Non-pigmented ciliary epithelial cell (primary cell): ENCODE measurements around the gene TANK.
"Not testable (repeated sequence)": the region's sequence is repeated elsewhere in the genome, so short reads cannot be mapped to it uniquely, and the experiment has no call there.

Experiments
- DNase-seq: peaks from one replicate; pipeline ENCODE4 v3.0.0-alpha.2; 2010; ENCODE audit warnings: low read depth

TANK gene

DNA sequence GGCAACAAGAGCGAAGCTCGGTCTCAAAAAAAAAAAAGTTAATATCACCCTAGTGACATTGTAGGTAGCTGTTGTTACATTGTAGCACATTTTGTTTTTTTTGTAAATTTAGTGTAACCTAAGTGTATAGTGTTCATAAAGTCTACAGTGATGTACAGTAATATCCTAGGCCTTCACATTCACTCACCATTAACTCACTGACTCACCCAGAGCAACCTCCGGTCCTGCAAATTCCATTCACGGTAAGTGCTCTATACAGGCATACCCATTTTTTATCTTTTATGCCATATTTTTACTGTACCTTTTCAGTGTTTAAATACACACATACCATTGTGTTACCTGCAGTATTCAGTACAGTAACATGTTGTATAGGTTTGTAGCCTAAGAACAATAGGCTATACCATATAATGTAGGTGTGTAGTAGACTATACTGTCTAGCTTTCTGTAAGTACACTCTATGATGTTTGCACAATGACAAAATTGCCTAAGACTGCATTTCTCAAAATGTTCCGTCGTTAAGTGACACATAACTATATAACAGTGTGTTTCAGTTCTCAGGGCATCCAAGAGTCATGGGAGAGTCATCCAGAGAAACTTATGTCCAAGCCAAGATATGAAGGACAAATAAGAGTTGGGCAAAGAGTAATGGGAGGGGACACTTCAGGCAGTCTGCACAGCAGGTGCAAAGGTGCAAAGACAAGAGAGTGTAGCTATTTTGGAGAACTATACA is 68.4 kb downstream of the TANK start:
- DNase-seq = no peak

DNA sequence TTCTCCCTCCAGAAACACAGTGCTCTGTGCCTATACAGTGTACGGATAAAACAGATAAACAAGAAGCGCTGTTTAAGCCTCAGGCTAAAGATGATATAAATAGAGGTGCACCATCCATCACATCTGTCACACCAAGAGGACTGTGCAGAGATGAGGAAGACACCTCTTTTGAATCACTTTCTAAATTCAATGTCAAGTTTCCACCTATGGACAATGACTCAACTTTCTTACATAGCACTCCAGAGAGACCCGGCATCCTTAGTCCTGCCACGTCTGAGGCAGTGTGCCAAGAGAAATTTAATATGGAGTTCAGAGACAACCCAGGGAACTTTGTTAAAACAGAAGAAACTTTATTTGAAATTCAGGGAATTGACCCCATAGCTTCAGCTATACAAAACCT is 70.7 kb downstream of the TANK start:
- no peak for DNase-seq

DNA sequence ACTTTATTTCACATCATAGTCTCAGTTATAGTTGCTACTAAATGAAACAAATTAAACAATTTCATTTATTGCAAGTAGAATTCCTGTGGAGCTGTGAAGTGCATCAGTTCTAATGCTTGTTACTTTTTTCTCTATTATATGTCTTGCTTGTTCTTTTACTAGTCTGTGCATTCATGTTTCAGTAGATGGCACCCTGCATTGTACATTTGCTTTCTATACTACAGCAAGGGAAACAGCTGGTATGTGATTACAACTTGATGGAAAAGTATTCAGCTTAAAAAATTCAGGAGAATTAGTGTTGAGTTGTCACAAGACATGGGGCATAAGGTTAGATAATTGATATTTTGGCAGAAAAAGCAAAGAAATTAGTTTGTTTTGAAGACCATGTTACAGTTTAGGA is 72.3 kb downstream of the TANK start:
- DNase-seq = no peak

DNA sequence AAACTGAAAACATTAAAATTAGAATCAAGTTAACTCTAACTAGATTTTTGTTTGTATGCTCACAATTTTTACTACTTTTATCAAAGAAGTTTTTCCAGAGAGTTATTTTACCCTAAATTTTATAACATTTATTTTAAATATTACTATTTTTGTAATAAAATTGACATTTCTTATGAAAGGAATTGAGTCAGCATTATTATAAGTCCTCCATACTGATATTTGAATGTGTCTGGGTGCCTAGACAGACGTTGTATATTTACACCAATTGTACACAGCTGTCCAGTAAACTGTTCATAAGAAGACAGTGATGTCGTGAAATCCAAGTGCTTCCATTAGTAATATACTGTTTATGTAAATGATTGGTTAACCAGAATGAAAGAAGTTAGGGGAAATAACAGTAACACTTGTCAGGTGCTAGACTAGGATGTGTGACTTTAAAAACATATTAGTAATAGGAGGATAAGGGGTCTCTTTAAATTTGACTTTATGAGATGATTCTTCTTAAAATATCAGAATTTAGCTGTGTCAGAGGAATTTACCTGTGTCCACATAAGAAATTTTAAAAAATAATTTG is 73.7 kb downstream of the TANK start:
- no peak for DNase-seq

DNA sequence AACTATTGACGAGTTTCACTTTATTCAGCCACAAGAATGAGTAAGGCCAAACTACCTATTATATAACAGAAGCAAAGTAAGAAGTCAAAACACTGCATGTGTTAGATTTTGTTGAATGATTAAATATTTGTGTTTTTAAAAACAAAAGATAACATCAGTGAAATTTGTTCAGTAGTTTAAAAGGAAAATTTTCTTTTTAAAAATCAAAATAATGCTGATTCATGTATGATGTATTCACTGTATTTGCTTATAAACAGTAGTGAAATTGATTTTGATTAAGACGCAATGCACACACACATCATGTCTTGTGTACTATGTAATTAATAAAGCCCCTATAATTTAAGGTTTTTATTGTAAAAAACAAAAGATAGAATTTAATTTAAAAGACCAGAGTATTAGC is 74.4 kb downstream of the TANK start:
- DNase-seq = no peak

DNA sequence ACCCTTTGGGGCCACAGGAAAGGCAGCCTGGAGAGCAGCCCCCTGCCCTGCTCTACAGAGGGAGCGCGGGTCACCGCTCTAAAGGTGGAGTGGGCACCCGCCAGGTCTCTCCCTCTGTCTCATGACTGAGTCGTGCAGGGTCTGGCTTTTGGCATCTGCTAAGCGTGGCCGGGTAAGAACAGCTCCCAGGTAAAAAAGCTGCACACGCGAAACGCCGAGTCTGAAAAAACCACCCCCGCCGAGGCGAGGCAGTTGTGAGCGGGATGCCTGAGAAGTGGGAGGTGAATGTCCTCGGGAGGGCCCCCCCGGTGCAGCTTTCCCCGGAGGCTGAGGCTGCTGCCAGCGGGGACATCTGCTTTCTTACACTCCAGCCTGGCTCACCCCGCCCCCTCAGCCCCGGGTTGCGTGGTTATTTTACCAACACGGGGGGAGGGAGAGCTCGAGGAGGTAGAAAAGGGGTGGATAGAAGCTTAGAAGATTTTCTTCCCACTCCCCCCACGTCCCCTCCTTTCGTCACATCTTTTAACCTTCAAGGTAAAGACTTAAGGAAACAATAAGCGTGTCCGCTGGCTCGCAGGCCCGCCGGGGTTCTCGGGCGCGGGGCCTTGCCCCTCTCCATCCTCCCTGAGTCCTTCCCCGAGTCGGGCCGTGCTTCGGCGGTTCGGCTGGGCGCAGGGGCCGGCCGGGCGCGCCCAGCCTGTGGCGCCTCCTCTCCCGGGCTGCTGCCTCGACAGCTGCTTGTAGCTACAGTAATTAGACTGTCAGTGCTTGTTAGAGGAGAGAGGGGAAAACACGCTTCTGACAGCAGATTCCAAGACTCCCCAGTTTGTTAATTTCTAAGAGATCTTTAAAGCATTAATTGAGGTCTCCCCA is 77.4 kb downstream of the TANK start:
- DNase-seq = no peak

DNA sequence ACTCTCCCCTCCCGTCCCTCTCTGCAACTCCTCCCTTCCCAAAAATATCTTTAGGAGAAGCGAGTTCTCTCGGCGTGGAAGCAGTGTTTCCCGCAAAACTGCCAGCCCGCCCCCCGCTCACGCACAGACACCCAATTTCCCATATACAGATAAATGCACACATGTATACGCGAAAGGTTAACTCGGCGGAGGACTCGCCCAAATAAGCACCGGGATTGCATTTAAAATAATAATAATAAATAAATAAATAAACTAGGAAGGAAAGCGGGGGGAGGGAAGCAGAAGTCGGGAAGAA is 78.0 kb downstream of the TANK start:
- DNase-seq = no peak

DNA sequence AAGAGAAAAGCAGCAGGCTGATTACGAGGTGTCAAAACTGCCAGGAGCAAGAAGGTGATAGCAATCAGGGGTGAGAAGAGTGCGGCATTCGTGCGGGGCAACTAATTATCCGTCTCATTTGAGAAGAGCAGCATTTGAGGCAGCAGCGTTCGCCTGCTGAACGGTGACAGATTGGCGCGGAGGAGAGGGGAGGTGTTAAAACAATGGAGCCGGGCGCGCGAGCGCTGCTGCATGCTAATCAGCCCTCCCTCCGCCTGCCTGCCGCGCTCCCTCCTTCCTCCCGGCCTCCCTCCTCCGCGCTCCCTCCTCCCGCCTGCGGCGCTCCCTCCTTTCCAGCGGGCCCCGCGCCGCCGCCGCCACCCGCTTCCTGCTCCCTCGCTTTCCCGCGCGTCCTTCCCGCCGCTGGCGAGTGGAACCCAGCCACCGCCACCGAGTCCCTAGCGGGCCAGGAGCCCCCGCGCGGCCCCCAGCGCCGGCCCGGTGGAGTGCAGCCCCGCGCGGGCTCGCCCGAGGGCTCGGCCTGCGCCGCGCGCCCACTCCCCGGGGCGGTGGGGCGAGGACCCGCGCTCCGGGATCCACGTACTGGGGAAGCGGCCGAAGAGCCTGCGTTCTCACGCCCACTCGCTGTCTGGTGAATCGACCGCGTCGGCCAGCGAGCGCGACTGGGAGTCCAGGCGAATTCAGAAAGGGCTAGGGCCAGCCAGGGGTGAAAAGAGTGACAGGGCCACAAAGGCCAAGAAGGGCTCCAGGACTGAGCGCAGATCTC is 78.5 kb downstream of the TANK start:
- no peak for DNase-seq

DNA sequence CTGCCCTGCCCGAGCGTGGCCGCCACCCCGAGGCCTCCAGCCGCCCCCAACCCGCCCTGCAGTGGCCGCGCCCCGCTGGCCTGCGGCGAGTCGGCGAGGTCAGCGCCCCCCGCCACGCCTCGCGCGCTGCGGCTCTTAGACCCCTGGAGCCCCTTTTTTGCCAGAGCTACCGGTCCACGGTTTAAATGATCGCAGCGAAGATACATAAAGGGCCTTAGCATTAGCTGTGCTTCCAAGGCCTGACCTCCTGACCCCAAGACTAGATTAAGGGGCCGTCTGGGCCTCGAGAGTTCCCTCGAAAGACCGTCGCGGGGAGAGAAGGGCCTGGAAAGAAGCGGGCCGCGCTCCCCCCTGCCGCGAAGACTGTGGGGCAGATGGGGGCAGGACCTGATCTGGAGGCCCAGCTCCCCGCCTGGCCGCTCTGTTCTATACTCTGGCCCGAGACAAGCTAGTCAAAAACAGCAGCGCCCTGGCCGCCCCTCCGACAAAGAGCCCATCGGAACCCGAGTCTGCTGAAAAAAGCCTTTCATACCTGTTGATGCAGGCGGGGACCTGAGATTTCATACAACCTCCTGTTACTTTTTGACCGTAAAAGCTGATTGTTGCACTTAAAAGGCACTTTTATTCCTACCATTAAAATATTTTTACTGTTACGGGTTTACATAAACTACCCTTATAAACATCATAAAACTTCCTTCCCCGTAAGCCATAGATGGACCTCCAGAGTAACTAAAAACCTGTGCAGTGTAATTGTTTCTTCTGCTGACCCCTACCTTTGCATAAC is 79.3 kb downstream of the TANK start:
- DNase-seq = no peak

DNA sequence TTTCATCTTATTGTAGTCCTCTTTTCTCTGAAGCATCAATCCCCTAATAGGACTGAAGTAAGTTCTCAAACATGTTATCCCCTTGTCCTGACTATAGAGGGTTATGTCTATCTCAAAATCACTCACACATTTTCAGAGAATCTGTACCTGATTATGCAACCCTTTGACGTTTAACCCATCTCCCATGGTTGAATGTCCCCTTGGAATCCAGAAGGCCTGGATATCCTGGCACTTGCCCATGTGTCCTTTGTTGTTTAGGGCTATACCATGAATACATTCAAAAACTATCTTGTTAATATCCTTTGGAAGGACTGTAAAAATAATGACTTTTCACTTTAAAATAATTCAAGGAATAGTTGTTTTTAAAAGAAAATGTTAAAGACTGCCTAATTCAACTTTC is 81.7 kb downstream of the TANK start:
- DNase-seq = no peak

DNA sequence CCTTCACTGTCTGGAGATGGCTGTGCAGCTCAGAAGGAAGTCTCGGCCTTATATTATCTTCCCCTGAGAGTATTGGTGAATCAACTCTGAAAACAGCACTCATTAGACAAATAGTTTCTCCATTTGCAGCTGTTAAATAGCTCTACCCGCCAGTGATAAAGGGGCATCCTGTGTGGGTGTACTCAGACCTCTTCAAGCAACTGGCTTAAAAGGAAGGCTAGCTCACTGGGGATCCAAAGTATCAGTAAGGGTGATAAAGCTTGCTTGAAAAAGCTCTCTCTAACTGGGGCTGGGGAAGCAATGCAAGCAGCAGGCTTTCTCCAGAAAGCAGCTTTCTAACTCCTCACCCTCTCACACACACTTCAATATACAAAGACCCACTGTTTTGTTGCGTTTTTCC is 83.1 kb downstream of the TANK start:
- no peak for DNase-seq

DNA sequence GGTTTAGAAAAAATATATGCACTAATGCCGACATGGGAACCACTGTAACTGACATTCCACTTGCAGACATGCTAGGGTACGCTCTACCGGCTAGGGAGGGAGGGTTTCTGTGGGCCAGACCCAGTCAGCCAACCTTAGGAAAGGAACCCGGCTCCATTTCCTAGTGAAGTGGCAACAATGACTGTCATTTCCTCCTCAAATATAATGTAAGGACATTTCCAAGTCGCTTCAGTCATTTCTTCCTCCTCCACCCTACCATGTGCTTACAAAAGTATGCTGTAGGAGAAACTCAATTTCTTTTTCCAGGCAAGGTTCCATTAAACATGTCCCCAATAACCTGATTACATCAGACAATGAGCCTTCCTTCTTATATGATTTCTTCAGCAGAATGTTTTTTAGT is 83.7 kb downstream of the TANK start:
- DNase-seq = no peak

DNA sequence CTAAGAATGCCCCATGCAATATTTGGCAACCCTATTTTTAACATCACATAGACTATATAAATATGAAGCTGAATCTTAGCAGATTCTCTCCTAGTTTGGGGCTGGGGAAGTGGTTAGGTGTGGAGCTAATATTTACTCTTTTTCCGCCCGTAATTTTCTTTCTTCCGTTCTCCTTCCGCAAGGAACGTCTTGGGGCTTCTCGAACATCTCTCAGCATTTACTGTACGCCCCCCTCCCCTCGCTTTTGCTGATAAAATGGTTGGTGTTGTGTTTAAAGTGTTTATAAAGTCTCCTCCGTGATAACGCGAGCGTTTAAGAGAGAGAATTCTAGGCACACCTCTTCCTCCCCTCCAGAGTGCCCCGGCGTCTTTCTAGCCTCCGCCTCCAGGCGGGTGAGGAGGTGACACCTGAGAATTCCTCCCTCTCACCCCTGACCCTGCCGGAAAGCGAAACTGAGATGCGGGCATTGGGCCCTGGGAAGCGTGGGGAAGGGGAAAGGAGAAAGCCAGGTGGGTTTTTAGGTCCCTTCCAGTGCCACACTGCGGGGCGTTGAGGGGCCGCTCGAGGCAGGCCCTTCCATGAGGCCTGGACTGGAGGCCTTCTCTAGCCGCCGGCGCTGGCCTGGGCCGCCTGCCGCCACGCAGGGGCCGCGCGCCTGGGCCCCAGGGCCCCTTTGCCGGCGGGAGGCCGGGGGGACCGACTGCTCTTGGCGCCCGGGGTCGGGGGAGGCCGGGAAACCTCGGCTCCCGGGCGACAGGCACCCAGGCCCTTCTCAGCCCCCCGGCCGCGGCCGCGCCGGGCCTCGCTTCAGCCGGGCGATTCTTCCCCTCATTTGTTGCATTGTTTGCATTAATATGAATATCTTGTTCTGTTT is 84.4 kb downstream of the TANK start:
- DNase-seq = not testable (repeated sequence)

DNA sequence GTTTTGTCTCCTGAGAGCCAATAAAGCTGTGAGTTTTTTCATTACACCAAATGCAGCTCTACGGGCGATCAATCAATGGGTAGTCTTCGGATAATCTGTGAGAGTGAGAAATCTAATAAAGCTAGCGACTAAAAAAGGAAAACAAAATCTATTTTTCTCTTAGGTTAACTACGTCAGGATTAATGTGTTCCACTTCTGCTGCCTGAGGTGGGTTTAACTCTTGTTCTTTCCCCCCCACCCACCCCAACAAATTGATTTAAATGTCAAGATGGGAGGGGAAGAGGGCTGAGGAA is 85.0 kb downstream of the TANK start:
- no peak for DNase-seq

DNA sequence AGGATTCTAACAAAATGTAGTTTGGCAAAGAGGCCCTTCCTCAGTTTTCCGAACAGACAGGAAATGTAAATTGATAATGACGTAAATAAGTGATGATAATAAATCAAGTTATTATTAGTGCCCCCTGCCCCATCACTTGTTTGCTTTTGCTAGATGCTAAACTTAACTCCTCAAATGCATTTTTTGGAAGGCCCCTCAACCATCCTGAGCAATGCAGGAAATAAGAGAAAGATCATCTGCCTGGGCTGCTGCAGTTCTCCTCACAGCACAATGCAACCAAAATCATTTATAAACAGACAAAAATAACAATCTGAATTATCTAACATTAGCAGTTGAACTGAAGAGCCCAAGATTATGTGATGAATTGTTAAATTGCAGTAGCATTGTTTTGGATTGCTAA is 85.4 kb downstream of the TANK start:
- DNase-seq = no peak

DNA sequence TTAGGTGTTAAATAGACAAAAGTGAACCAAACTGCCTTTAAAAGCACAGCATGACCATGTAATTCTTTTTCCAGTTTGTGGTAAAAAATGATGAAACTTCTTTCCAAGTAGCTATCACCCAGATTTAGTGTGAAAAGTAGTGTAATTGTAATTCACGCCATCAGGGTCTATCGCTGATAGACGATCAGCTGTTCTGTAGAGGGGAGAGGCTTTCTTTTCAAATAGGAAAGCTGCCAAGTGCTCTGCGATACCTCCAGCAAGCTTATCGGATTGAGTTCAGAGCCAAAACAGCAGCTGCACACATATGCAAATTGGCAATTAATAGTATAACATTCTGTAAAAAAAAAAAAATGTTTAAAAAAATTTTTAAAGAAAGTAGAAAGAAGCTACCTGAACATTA is 86.1 kb downstream of the TANK start:
- no peak for DNase-seq

DNA sequence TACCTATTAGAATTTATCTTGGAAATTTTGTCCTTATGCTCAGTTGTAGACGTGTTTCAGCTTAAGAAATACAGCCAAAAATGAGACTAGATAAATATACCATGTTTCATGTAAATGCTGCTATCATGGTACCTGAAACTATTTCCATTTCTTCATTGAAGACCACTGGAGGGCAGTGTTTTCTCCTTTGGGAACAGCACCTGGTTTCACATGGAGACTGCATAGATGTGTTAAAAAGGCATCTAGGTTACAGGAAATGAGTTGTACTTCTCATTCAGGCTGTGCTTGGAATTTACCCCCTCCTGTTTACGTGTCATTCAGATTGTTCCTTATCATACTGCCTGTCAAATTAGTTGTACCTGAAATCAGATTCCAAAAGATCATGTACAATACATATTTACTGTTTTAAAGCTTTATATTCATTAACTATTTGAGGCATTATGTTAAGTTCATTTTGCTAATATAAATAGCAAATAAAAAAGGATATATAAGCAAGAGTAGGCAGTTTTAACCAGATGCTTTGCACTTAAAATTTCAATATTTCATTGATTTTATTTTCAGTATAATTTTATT is 90.7 kb downstream of the TANK start:
- DNase-seq = no peak

DNA sequence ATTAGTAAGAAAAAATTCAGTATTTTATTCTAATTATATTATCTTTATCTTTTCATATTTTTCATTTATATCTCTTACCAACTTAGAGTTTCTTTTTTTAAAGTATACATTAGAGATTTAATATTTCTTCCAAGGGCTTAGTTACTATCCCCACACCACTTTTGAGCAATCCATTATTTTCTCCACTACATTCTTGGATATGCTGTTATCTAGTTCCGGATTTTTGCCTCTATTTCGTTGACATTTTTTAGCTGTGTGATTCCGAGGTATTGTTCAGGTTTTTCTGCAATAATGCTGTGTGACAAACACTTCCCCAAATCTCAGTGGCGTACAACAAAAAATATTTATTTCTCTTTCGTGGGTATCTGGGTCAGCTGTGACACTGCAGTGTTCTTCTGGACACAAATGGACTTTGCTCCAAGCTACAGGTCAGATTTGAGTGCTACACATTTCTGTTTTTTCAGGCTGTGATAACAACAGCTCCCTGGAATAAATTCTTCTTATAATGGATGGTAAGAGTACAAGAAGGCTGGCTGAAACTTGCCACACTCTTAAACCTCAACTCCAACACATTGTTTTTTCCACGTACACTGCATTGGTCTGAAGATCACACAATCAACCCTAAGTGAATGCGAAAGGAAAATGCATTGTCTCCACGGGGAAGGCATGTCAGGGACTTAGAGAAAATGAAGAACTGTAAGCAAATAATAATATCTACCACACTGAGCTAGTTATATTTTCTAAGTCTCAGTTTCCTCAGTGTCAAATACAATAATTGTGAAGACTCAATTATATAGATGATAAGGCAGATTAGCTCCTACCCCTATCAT is 97.1 kb downstream of the TANK start:
- DNase-seq = no peak

DNA sequence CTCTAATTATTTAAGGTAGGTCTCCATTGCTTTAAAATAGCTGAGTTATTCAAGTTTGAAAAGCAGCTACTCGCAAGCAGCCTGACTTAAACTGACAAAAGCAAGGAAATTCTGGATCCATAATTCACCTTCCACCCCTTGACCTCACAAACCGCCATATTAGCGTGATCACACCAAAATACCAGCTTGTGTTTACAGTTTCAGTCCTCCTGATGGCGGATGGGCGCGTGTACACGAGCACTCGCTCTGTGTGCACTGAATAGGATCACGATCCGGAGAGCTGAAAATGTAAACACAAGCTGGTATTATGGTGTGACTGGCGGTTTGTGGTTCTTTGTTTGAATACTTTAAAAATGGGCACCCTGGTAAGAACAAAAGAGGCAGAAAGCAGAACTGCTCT is 105.6 kb downstream of the TANK start:
- DNase-seq = no peak

DNA sequence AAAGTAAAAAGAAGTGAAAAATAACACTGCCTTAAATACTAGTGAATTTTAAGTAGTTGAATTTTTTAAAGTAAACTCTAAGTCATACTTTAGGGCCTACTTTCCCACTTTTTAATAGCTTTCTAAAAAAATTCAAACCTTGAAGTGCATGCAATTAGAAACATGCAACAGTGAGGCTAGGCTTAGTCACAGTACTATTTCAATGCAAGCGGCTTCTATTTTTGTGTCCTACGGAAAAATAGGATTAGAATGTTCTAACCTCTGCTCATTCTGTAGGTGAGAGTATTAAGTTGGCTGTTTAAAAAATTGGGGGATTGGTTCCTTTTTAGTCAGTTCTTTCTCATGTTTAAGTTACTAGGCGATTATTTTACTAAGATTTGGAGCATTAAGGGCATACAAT is 108.9 kb downstream of the TANK start:
- DNase-seq = no peak
